WTC11 (cell line): ENCODE results near the gene NOD1. TPM values are rescaled to one million over a fixed set of nuclear protein-coding genes. Genes with fewer than 3 reads are reported as not detected.

Experiments used
- ATAC-seq: fragments of 200-7000 bp; cut with Tn5 transposase; 2 replicates; pipeline ENCODE4 v1.10.0; 2021; ENCODE audit warnings: mild to moderate bottlenecking, moderate library complexity
- CTCF ChIA-PET: fragments of 300-600 bp; sonication (Branson Sonifier 250); formaldehyde crosslinking; loops from one replicate; lab custom pipeline; 2021; ENCODE audit warnings: antibody characterized with exemption; lab: Charles Lee
- POLR2A ChIA-PET: fragments of 350-600 bp; sonication (Branson Sonifier 250); formaldehyde crosslinking; loops from one replicate; lab custom pipeline; 2021; ENCODE audit warnings: antibody characterized with exemption; lab: Charles Lee
- DNase-seq: peaks from one replicate; pipeline ENCODE4 v3.0.0; 2021; ENCODE audit warnings: low spot score
- H3K27ac Mint-ChIP-seq: 2 replicates; pipeline ENCODE4 v1.8.0; 2021; ENCODE audit warnings: mixed read lengths
- H3K27me3 Mint-ChIP-seq: 2 replicates; pipeline ENCODE4 v1.8.0; 2021; ENCODE audit warnings: low read depth, mild to moderate bottlenecking, moderate library complexity, mixed read lengths
- H3K36me3 Mint-ChIP-seq: 2 replicates; pipeline ENCODE4 v1.8.0; 2021; ENCODE audit warnings: mixed read lengths
- H3K4me1 Mint-ChIP-seq: 2 replicates; pipeline ENCODE4 v1.8.0; 2022; ENCODE audit warnings: mixed read lengths
- H3K4me3 Mint-ChIP-seq: 2 replicates; pipeline ENCODE4 v1.8.0; 2021; ENCODE audit warnings: mild to moderate bottlenecking, moderate library complexity, mixed read lengths
- H3K9me3 Mint-ChIP-seq: 2 replicates; pipeline ENCODE4 v1.8.0; 2021; ENCODE audit warnings: mixed read lengths
- E2F4 ChIP-seq: sonication (generic); formaldehyde crosslinking; IDR thresholded peaks from 2 replicates; pipeline ENCODE4 v1.8.1; 2022; ENCODE audit warnings: low read depth, mild to moderate bottlenecking, moderate library complexity, missing genetic modification reagents, borderline replicate concordance
- E2F5 ChIP-seq: sonication (generic); formaldehyde crosslinking; IDR thresholded peaks from 2 replicates; pipeline ENCODE4 v1.8.1; 2022; ENCODE audit warnings: mild to moderate bottlenecking, moderate library complexity, missing genetic modification reagents
- ELF4 ChIP-seq: sonication (generic); formaldehyde crosslinking; IDR thresholded peaks from 2 replicates; pipeline ENCODE4 v1.8.1; 2022; ENCODE audit warnings: low read depth, mild to moderate bottlenecking, moderate library complexity, missing genetic modification reagents
- ETV6 ChIP-seq: sonication (generic); formaldehyde crosslinking; IDR thresholded peaks from 2 replicates; pipeline ENCODE4 v1.8.1; 2022; ENCODE audit warnings: mild to moderate bottlenecking, missing genetic modification reagents
- FOXK1 ChIP-seq: sonication (generic); formaldehyde crosslinking; IDR thresholded peaks from 2 replicates; pipeline ENCODE4 v1.8.0; 2022; ENCODE audit warnings: mild to moderate bottlenecking, moderate library complexity, missing genetic modification reagents
- FOXP1 ChIP-seq: sonication (generic); formaldehyde crosslinking; IDR thresholded peaks from 2 replicates; pipeline ENCODE4 v1.8.0; 2022; ENCODE audit warnings: missing genetic modification reagents, mild to moderate bottlenecking, moderate library complexity, borderline replicate concordance
- KAT7 ChIP-seq: sonication (generic); formaldehyde crosslinking; IDR thresholded peaks from 2 replicates; pipeline ENCODE4 v1.8.1; 2023; ENCODE audit warnings: missing genetic modification reagents, mild to moderate bottlenecking, borderline replicate concordance
- NR1H2 ChIP-seq: sonication (generic); formaldehyde crosslinking; IDR thresholded peaks from 2 replicates; pipeline ENCODE4 v1.9.0; 2021; ENCODE audit warnings: mild to moderate bottlenecking, moderate library complexity, missing genetic modification reagents
- NR3C1 ChIP-seq: sonication (generic); formaldehyde crosslinking; conservative IDR thresholded peaks from 2 replicates; pipeline ENCODE4 v1.8.1; 2023; ENCODE audit warnings: low read depth, mild to moderate bottlenecking, missing genetic modification reagents
- PRRX2 ChIP-seq: fragments of 250-450 bp; sonication (Bioruptor Pico); IDR thresholded peaks from 2 replicates; pipeline ENCODE4 v1.8.0; 2021; ENCODE audit warnings: mild to moderate bottlenecking
- RELA ChIP-seq: sonication (generic); formaldehyde crosslinking; IDR thresholded peaks from 2 replicates; pipeline ENCODE4 v1.8.1; 2022; ENCODE audit warnings: missing genetic modification reagents, mild to moderate bottlenecking, borderline replicate concordance
- SOX15 ChIP-seq: fragments of 250-450 bp; sonication (Bioruptor Pico); IDR thresholded peaks from 2 replicates; pipeline ENCODE4 v1.9.0; 2021; ENCODE audit warnings: mild to moderate bottlenecking
- TP53 ChIP-seq: sonication (generic); formaldehyde crosslinking; IDR thresholded peaks from 2 replicates; pipeline ENCODE4 v1.8.1; 2023; ENCODE audit warnings: mild to moderate bottlenecking, missing genetic modification reagents
- USF2 ChIP-seq: sonication (generic); formaldehyde crosslinking; IDR thresholded peaks from 2 replicates; pipeline ENCODE4 v1.8.1; 2023; ENCODE audit warnings: mild to moderate bottlenecking, missing genetic modification reagents, moderate library complexity
- ZBTB43 ChIP-seq: sonication (generic); formaldehyde crosslinking; IDR thresholded peaks from 2 replicates; pipeline ENCODE4 v1.8.1; 2023; ENCODE audit warnings: mild to moderate bottlenecking, missing genetic modification reagents
- ZNF232 ChIP-seq: sonication (generic); formaldehyde crosslinking; IDR thresholded peaks from 2 replicates; pipeline ENCODE4 v1.8.0; 2022; ENCODE audit warnings: mild to moderate bottlenecking, missing genetic modification reagents
- ZNF263 ChIP-seq: sonication (generic); formaldehyde crosslinking; IDR thresholded peaks from 2 replicates; pipeline ENCODE4 v1.8.1; 2022; ENCODE audit warnings: low read depth, mild to moderate bottlenecking, moderate library complexity, missing genetic modification reagents
- ZNF416 ChIP-seq: fragments of 250-450 bp; sonication (Bioruptor Pico); IDR thresholded peaks from 2 replicates; pipeline ENCODE4 v1.9.0; 2021; ENCODE audit warnings: mild to moderate bottlenecking, inconsistent platforms
- ZNF512 ChIP-seq: sonication (generic); formaldehyde crosslinking; IDR thresholded peaks from 2 replicates; pipeline ENCODE4 v1.8.1; 2022; ENCODE audit warnings: missing genetic modification reagents, borderline replicate concordance
- ZNF532 ChIP-seq: fragments of 250-450 bp; sonication (Bioruptor Pico); IDR thresholded peaks from 2 replicates; pipeline ENCODE4 v1.9.0; 2021; ENCODE audit warnings: mild to moderate bottlenecking, borderline replicate concordance
- total RNA-seq: library from RNA; stranded (reverse); gene quantifications from 3 replicates; pipeline ENCODE4 v1.2.3, GENCODE V29; 2021

Gene NOD1
- total RNA-seq, 1 experiment from 2014 or later: 6.4 TPM

- ChIA-PET CTCF (interaction anchor here (0.6 kb wide), 2 partner anchors 135 to 481 kb away, joined by 3 read pairs; no protein-coding TSS in a partner anchor), POLR2A (no interaction called here)
- ATAC-seq (no peak), DNase-seq (no peak)
- H3K4me1 Mint-ChIP-seq: peaks cover 11% of the 10 kb centered on the region
- TF ChIP-seq SOX15 (CRISPR knock-in tag) (no peak), NR3C1 (CRISPR knock-in tag) (no peak), RELA (CRISPR knock-in tag) (no peak), E2F5 (no peak), ZNF263 (CRISPR knock-in tag) (no peak), FOXP1 (CRISPR knock-in tag) (no peak), FOXK1 (CRISPR knock-in tag) (no peak), ZNF232 (CRISPR knock-in tag) (no peak), ZBTB43 (no peak), PRRX2 (no peak), ZNF512 (no peak), ELF4 (CRISPR knock-in tag) (no peak), TP53 (CRISPR knock-in tag) (no peak), NR1H2 (CRISPR knock-in tag) (no peak), KAT7 (CRISPR knock-in tag) (no peak), ZNF532 (CRISPR knock-in tag) (no peak), ETV6 (no peak), E2F4 (CRISPR knock-in tag) (no peak), USF2 (CRISPR knock-in tag) (no peak), ZNF416 (CRISPR knock-in tag) (no peak)
- H3K27ac Mint-ChIP-seq: no peak overlapping the region
- no peaks in the 10 kb centered on the region; the same call in 1 of the 2 replicates for H3K27me3 Mint-ChIP-seq
- H3K9me3 Mint-ChIP-seq: peaks cover 24% of the 10 kb centered on the region
- H3K36me3 Mint-ChIP-seq: peaks cover 13% of the 10 kb centered on the region
- H3K4me3 Mint-ChIP-seq: no peak overlapping the region
Measured at GRCh38 chr7:30487371-30487770, 8.8 kb upstream of the NOD1 start.
